OCI-LY7 (cell line): Measurements from ENCODE around the gene LIFR.

Experiments
- CTCF ChIP-seq: fragments of 200-600 bp; sonication (generic); conservative IDR thresholded peaks from 2 replicates; pipeline ENCODE4 v1.5.1; 2014; ENCODE audit warnings: mild to moderate bottlenecking, antibody characterized with exemption, low read length, moderate library complexity, mixed read lengths
- EZH2phosphoT487 ChIP-seq: fragments of 200-600 bp; sonication (generic); IDR thresholded peaks from 2 replicates; pipeline ENCODE4 v1.6.1; 2018; ENCODE audit warnings: low read depth, borderline replicate concordance, mild to moderate bottlenecking, mixed run types, antibody characterized with exemption, low read length, moderate library complexity, mixed read lengths

DNA sequence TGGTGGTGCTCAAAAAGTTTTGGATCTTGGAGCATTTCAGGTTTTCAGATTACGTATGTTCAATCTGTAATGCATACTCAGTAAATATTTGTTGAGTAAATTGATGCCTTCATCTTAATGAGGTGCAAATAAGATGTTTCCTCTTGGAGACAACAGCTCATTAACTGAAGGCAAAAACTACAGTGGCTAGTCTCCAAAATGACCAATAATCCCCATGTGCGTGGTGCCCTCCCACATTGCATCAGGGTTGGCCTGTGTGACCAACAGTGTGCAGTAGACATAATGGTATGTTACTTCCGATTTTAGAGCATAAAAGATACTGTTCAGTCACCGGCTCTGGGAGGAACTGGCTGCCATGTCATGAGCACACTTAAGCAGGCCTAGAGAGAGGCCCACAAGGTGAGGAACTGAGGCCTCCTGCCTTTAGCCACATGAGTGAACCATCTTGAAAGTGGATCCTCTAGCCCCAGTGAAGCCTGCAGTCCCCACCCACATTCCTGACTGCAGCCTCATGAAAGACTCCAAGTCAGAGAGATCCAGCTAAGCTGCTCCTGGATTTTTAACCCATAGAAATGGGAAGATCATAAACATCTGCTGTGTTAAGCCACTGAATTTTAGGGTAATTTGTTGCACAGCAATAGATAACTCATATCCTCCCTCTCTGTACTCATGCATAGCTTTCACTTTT is 55.7 kb downstream of the LIFR start:
- TF ChIP-seq EZH2phosphoT487 (no peak), CTCF (no peak)
